BE2C (cell line): Measurements from ENCODE around the gene TXNDC9. TPM values are rescaled to one million over a fixed set of nuclear protein-coding genes. Genes with fewer than 3 reads are reported as not detected.
A peak's percentile ranks its signal among the peaks of the same experiment; 100 is the strongest.

ENCODE experiments used
- DNase-seq: peaks from one replicate; pipeline ENCODE4 v3.0.0-alpha.2; 2020
- H3K27me3 ChIP-seq: fragments of 250-450 bp; sonication (Bioruptor Pico); 2 replicates; pipeline ENCODE4 v1.5.1; 2020; ENCODE audit warnings: mild to moderate bottlenecking
- H3K36me3 ChIP-seq: fragments of 250-450 bp; sonication (Bioruptor Pico); 2 replicates; pipeline ENCODE4 v1.5.1; 2020; ENCODE audit warnings: mild to moderate bottlenecking
- H3K4me1 ChIP-seq: fragments of 250-450 bp; sonication (Bioruptor Pico); 2 replicates; pipeline ENCODE4 v1.5.1; 2020
- H3K4me3 ChIP-seq: 2 replicates; pipeline ENCODE4 v1.5.1; 2011; ENCODE audit warnings: low read depth, low read length
- H3K9me3 ChIP-seq: fragments of 250-450 bp; sonication (Bioruptor Pico); 2 replicates; pipeline ENCODE4 v1.5.1; 2020
- CTCF ChIP-seq: IDR thresholded peaks from 2 replicates; pipeline ENCODE4 v1.5.1; 2012; ENCODE audit warnings: mild to moderate bottlenecking, low read depth, low read length
- polyA plus RNA-seq: library from polyadenylated mRNA; unstranded; fragments of >200 nt; gene quantifications from one replicate; pipeline ENCODE4 v1.2.1, GENCODE V29; 2012; ENCODE audit warnings: low read depth, missing spikeins; ENCODE audit not compliant: insufficient read length, insufficient read depth

TXNDC9 gene
- polyA plus RNA-seq = 17.5 TPM

- DNase-seq = peak; percentile 94
- no peak for TF ChIP-seq CTCF
- peak within 1 kb of the TSS; percentile 85 for H3K4me3 ChIP-seq
- no peaks in the 10 kb centered on the region for H3K9me3 ChIP-seq
- no peaks in the 10 kb centered on the region for H3K27me3 ChIP-seq
- H3K36me3 ChIP-seq = no peaks in the 10 kb centered on the region
- H3K4me1 ChIP-seq = no peaks in the 10 kb centered on the region
These were observed at the start of gene TXNDC9 for GRCh38 chr2:99335911-99336803. Gene TXNDC9 (minus strand): TSS chr2:99336333. CDS start chr2:99333210, 3,123 bp downstream.

GRCh38 chr2:99382143-99382542 is 46.0 kb upstream of the TXNDC9 start:
- no peaks in the 10 kb centered on the region for H3K4me1 ChIP-seq
- TF ChIP-seq CTCF = no peak
- H3K9me3 ChIP-seq = no peaks in the 10 kb centered on the region
- no peak overlapping the region for H3K4me3 ChIP-seq
- peaks cover 5% of the 10 kb centered on the region for H3K36me3 ChIP-seq
- no peak for DNase-seq
- no peaks in the 10 kb centered on the region for H3K27me3 ChIP-seq

- no peaks in the 10 kb centered on the region for H3K9me3 ChIP-seq
- H3K36me3 ChIP-seq = peaks cover 6% of the 10 kb centered on the region
- no peak overlapping the region for H3K4me3 ChIP-seq
- TF ChIP-seq CTCF = no peak
- no peaks in the 10 kb centered on the region for H3K27me3 ChIP-seq
- DNase-seq = no peak
- no peaks in the 10 kb centered on the region for H3K4me1 ChIP-seq
These were observed 44.4 kb upstream of the TXNDC9 start for GRCh38 chr2:99380376-99381010.

GRCh38 chr2:99377879-99378278 is 41.7 kb upstream of the TXNDC9 start:
- no peak for TF ChIP-seq CTCF
- H3K27me3 ChIP-seq = no peaks in the 10 kb centered on the region
- peaks cover 5% of the 10 kb centered on the region for H3K36me3 ChIP-seq
- no peak for DNase-seq
- no peaks in the 10 kb centered on the region for H3K9me3 ChIP-seq
- no peak overlapping the region for H3K4me3 ChIP-seq
- H3K4me1 ChIP-seq = no peaks in the 10 kb centered on the region

- peaks cover 5% of the 10 kb centered on the region for H3K36me3 ChIP-seq
- no peaks in the 10 kb centered on the region for H3K9me3 ChIP-seq
- H3K27me3 ChIP-seq = no peaks in the 10 kb centered on the region
- no peak for TF ChIP-seq CTCF
- no peaks in the 10 kb centered on the region for H3K4me1 ChIP-seq
- DNase-seq = no peak
- H3K4me3 ChIP-seq = no peak overlapping the region
These were observed 40.2 kb upstream of the TXNDC9 start for GRCh38 chr2:99376254-99376864.
